ENCODE measurements around the gene PLD4. TPM values are rescaled to one million over a fixed set of nuclear protein-coding genes. Genes with fewer than 3 reads are reported as not detected.

Gene PLD4
- total and polyA plus RNA-seq, 2 of the 8 experiments (the other 6 are each of a cell fraction or from before 2014, with no cell fraction given): 0.05 TPM; not detected in 1

DNA sequence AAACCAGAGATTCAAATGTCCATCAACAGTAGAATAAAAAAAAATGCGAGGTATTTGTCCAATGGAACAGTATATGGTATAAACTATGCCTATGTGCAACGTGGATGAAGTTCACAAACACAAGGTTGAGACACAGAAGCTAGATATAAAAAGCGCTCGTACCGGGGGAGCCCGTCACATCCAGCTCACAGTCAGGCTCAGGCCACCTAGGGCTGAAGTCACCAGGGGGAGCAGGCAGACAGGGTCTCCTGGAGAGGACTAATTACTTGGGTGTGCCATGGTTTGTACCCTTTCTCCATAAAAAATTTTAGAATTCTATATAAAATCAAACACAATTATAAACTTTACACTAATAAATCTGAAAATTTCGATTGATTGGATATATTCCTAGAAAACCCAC lies 39.9 kb downstream of the PLD4 start:
- 86 to 100% methylated on average over 1 to 7 of the region's 7 CpGs for WGBS, 2 experiments (ENCODE audit: extremely low coverage in 1 of 2, insufficient coverage in 1 of 2, insufficient read length in 1 of 2, insufficient replicate concordance in 2 of 2, low coverage in 1 of 2, low lambda C conversion rate in 2 of 2, missing lambda C conversion rate in 1 of 2)
- FAIRE-seq: no peak

More for the DNA sequence above, 39.9 kb downstream of the PLD4 start:
- Histone ChIP-seq H3K4ac (replicated peaks; ENCODE audit: insufficient read length, low read depth, low read length) (no peak overlapping the region), H3K27me3 (replicated peaks in 1 of 4; ENCODE audit: control insufficient read depth in 3 of 4, extremely low read depth in 1 of 4, insufficient read depth in 3 of 4, low read length in 3 of 4) (peaks cover 0 to 13% (median 6%) of the 10 kb centered on the region in 4 experiments; a peak in 3 of 7 replicates), H2AK5ac (ENCODE audit: low read depth, low read length) (no peak overlapping the region), H2BK12ac (ENCODE audit: low read depth, low read length) (no peak overlapping the region), H3K79me2 (ENCODE audit: control insufficient read depth in 1 of 2, insufficient read depth in 2 of 2, low read length in 2 of 2) (no peaks in the 10 kb centered on the region), H3K4me3 (ENCODE audit: extremely low read depth in 1 of 4, insufficient read depth in 2 of 4, low read depth in 3 of 4, low read length in 4 of 4) (no peak overlapping the region), H3K79me1 (ENCODE audit: low read depth, low read length) (no peaks in the 10 kb centered on the region), H4K91ac (replicated peaks; ENCODE audit: insufficient read length, low read length) (no peak overlapping the region), H4K20me1 (replicated peaks in 1 of 2; ENCODE audit: control insufficient read depth in 1 of 2, insufficient read depth in 2 of 2, low read length in 2 of 2) (no peaks in the 10 kb centered on the region), H2BK120ac (replicated peaks; ENCODE audit: low read depth, low read length) (no peak overlapping the region), H4K8ac (ENCODE audit: extremely low read depth, insufficient read depth, low read length) (no peak overlapping the region), H4K5ac (ENCODE audit: insufficient read length, low read depth, low read length) (no peak overlapping the region), H3K14ac (ENCODE audit: insufficient read length) (no peak overlapping the region), H3K4me2 (ENCODE audit: insufficient read depth in 1 of 2, low read depth in 2 of 2, low read length in 2 of 2) (no peak overlapping the region), H2BK20ac (ENCODE audit: low read length) (no peak overlapping the region), H2BK15ac (ENCODE audit: low read length) (no peak overlapping the region), H2BK5ac (ENCODE audit: low read depth, low read length) (no peak overlapping the region), H3K4me1 (replicated peaks in 1 of 4; ENCODE audit: control insufficient read depth in 3 of 4, insufficient read depth in 4 of 4, low read length in 3 of 4) (peaks cover 0 to 22% (median 14%) of the 10 kb centered on the region in 4 experiments; a peak in 6 of 7 replicates), H3K36me3 (ENCODE audit: control insufficient read depth in 2 of 4, insufficient read depth in 4 of 4, low read length in 3 of 4) (no peaks in the 10 kb centered on the region), H2AFZ (ENCODE audit: low read length) (no peak overlapping the region), H3K9me3 (ENCODE audit: insufficient read depth in 2 of 2, low read depth in 1 of 2, low read length in 1 of 2) (no peaks in the 10 kb centered on the region), H3K18ac (ENCODE audit: extremely low read depth, low read length) (no peak overlapping the region), H3K23me2 (ENCODE audit: low read depth, low read length) (peaks cover 5% of the 10 kb centered on the region), H3K56ac (replicated peaks; ENCODE audit: insufficient read length, low read depth, low read length) (no peak overlapping the region), H3K23ac (ENCODE audit: insufficient read length) (no peak overlapping the region), H3K27ac (ENCODE audit: low read depth, low read length) (no peak overlapping the region), H3K9ac (replicated peaks in 1 of 4; ENCODE audit: extremely low read depth in 1 of 4, low read depth in 3 of 4, low read length in 3 of 4) (no peak overlapping the region)
- CTCF ChIA-PET (ENCODE audit: partially characterized antibody): interaction anchor here (0.9 to 3.3 kb wide), 8 partner anchors 10 to 126 kb away, joined by 3 to 24 read pairs (median 3); no protein-coding TSS in a partner anchor
- DNase-seq (ENCODE audit: low read depth in 1 of 2, low spot score in 2 of 2): no peak
- TF ChIP-seq TEAD4 (IDR thresholded peaks at IDR 0.05; ENCODE audit: low read depth, low read length) (no peak), RNF2 (IDR thresholded peaks at IDR 0.05; ENCODE audit: borderline replicate concordance, low read depth, low read length, missing control alignments, poor library complexity, severe bottlenecking) (no peak), RAD21 (IDR thresholded peaks at IDR 0.05 in 1 of 2, conservative IDR thresholded peaks at IDR 0.05 in 1 of 2; ENCODE audit: low read depth in 2 of 2, low read length in 2 of 2) (no peak), CHD2 (IDR thresholded peaks at IDR 0.05; ENCODE audit: low read length) (no peak), SRF (IDR thresholded peaks at IDR 0.05; ENCODE audit: low read depth, low read length) (no peak), EP300 (IDR thresholded peaks at IDR 0.05; ENCODE audit: borderline replicate concordance in 1 of 2, low read depth in 2 of 2, low read length in 2 of 2) (no peak), RFX5 (IDR thresholded peaks at IDR 0.05; ENCODE audit: borderline replicate concordance, low read depth, low read length) (no peak), PHF8 (conservative IDR thresholded peaks at IDR 0.05; ENCODE audit: low read depth, low read length) (no peak), TCF12 (IDR thresholded peaks at IDR 0.05; ENCODE audit: low read depth, low read length) (no peak)
- TF ChIP-seq, protein P1, sequence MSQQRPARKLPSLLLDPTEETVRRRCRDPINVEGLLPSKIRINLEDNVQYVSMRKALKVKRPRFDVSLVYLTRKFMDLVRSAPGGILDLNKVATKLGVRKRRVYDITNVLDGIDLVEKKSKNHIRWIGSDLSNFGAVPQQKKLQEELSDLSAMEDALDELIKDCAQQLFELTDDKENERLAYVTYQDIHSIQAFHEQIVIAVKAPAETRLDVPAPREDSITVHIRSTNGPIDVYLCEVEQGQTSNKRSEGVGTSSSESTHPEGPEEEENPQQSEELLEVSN (IDR thresholded peaks at IDR 0.05): no peak
- POLR2A ChIA-PET (ENCODE audit: partially characterized antibody): no interaction called here

Measured in H1 (cell line).